ENCODE results near the gene METTL1. TPM values are rescaled to one million over a fixed set of nuclear protein-coding genes. Genes with fewer than 3 reads are reported as not detected.

METTL1 gene
- total RNA-seq, 1 donor = 8.6 TPM

DNA sequence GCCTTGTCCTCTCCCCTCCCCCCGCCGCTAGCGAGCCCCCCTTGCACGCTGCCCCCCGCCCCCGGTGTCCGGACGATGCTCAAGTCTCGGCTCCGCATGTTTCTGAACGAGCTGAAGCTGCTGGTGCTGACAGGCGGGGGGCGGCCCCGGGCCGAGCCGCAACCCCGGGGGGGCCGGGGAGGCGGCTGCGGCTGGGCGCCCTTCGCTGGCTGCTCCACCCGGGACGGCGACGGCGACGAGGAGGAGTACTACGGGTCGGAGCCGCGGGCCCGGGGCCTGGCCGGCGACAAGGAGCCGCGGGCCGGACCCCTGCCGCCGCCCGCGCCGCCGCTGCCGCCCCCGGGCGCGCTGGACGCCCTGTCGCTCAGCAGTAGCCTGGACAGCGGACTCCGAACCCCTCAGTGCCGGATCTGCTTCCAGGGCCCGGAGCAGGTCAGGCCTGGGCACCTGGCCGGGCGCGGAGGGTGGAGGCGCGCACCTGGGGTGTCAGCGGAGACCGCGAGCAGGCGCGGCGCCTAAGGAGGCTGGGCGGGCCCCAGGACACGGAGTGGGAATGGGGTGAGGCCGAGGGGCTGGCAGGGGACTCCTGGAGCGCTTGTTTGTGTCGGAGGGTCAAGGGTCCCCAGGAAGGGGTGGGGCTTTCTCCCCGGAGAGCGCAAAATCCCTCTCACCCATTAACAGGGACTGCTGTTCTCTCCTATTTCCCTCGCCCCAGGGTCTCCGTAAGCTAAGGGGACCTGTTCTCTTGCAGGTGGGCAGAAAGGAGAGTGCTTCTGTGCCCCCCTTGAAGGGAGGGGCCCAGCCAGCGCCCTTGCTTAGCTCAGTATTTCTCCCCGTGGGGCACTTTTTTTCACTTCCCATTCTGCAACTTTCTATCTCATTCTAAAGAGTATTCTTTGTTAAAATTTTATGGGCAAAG, 16.2 kb downstream of the METTL1 start:
- no peak for DNase-seq (ENCODE audit: low read depth in 2 of 3, low spot score in 2 of 3)

GRCh38 chr12:57755194-57755453, 16.8 kb downstream of the METTL1 start:
- no peak for DNase-seq (ENCODE audit: low read depth in 2 of 3, low spot score in 2 of 3)

GRCh38 chr12:57754411-57755193, 17.3 kb downstream of the METTL1 start, which contains the start of gene MARCHF9:
MARCHF9 (plus strand) TSS chr12:57755103; CDS start chr12:57755529, 426 bp downstream.
- DNase-seq (ENCODE audit: low read depth in 2 of 3, low spot score in 2 of 3) = peak; percentile 62 to 76 (median 64)

DNA sequence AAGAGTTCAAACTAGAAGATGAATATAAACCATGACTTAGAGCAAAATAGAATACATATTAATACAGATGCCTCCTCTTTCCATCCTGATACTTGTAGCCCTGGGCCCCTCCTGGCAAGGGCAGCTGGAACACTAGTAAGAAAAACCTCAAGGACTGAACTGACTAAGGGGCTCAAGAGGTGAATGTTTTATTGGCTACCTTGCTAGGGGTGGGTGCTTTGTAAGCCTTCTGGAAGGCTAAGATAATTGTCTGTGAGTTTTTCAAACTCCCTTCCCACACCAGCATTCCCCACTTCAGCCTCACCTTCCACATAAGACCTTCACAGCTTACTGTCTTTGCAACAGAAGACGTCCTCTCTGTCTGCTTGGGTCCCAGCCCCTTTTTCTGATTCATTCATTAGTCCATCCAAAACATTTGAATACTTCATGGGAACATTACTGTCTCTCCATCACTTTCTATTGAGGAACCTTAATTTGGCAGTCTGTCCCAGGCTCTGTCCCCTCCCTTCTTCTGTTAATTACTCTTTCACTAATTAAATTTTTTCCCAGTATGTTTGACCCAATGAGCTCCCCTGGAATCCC, 18.1 kb downstream of the METTL1 start:
- DNase-seq (ENCODE audit: low read depth in 2 of 3, low spot score in 2 of 3) = no peak

GRCh38 chr12:57752668-57753000, 19.3 kb downstream of the METTL1 start:
- no peak for DNase-seq (ENCODE audit: low read depth in 2 of 3, low spot score in 2 of 3)

DNA sequence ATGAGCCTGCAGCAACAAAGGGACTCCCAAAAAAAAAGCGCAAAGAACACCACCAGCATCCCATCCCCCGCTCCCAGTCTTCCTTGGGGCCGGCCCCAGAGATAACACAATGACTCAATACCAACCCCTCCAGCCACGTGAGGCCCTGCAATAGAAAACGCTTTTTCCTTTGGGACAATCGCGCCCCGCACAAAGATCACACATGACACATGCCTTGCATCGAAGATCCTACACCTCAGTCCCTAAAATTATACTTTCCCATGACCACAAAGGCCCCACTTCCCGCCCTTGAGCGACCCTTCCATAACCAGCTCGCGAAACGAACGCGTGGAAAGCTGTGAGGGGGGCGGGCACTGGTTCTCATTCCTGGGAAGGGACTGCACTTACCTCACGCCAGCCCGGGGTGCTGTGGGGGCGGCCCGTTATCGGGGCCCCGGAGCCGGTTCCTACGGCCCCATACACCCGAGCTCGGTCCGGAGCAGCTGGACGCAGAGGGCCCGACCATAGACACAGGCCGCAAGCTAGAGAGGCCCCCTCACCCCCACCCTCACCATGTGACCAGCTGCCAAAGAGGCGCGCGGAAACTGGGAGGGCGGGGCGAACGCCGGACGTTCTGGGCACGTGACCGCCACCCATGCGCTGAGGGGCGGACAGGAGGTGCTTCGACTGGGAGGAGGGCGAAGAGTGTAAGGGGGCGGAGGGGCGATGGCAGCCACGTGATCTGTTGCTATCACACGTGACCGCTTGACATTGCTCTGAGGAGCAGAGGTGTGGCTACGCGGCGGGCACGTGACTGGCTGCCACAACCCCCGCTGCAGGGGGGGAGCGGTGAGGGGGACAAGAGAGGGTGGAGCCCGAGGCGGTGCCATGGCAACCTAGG, 19.9 kb downstream of the METTL1 start, which contains the start of gene CDK4:
Gene CDK4, minus strand, starts transcription at position 523 of the 880 bp plus-strand sequence. CDS start 593 bp downstream, outside the sequence.
- DNase-seq (ENCODE audit: low read depth in 2 of 3, low spot score in 2 of 3) = peak; percentile 94 to 100 (median 100)

DNA sequence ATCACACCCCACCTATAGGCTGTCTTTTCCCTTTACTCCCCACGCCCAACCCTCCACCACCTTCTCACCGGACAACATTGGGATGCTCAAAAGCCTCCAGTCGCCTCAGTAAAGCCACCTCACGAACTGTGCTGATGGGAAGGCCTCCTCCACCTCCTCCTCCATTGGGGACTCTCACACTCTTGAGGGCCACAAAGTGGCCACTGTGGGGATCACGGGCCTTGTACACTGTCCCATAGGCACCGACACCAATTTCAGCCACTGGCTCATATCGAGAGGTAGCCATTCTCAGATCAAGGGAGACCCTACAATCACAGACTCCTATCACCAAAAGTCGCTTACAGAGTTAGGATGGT, 20.5 kb downstream of the METTL1 start:
- no peak for DNase-seq (ENCODE audit: low read depth in 2 of 3, low spot score in 2 of 3)

GRCh38 chr12:57750561-57751431, 21.1 kb downstream of the METTL1 start:
- DNase-seq (ENCODE audit: low read depth in 2 of 3, low spot score in 2 of 3) = no peak

DNA sequence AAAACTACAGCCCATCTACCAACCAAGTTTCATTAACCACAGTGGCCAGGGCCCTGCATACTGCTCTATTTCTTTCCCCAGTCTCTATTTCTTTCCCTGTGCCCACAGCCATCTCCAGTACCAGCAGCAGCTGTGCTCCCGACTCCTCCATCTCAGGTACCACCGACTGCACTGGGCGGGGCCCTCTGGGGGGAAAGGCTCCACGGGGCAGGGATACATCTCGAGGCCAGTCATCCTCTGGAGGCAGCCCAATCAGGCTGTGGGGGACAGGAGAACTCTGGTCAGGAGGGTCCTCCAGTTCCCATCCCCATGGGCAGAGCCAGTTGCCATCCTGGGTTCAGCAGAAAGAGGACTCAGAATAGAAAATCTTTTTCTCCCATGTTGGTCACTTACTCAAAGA, 22.8 kb downstream of the METTL1 start:
- no peak for DNase-seq (ENCODE audit: low read depth in 2 of 3, low spot score in 2 of 3)

- no peak for DNase-seq (ENCODE audit: low read depth in 2 of 3, low spot score in 2 of 3)
These were observed 25.9 kb downstream of the METTL1 start for GRCh38 chr12:57746025-57746424.

DNA sequence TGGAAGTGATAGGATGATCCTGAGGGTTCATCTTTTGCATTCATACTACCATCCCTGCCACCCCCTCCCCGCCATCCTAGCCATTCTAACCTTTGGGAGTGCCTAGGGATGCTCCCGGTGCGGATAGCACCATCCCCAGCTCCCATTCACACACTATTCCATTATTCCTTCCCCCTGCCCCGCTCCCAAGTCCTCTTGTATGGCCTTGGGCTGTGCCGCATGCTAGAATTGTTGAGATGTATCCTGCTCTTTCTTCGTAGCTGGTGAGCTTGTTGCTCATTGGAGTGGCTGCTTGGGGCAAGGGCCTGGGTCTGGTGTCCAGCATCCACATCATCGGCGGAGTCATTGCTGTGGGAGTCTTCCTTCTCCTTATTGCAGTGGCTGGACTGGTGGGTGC, 26.4 kb downstream of the METTL1 start:
- no peak for DNase-seq (ENCODE audit: low read depth in 2 of 3, low spot score in 2 of 3)

GRCh38 chr12:57744777-57745484, 27.0 kb downstream of the METTL1 start, which contains the start of gene TSPAN31:
TSPAN31 (plus strand) TSS chr12:57745039; CDS start chr12:57745155, 116 bp downstream.
- peak; percentile 85 to 99 (median 98) for DNase-seq (ENCODE audit: low read depth in 2 of 3, low spot score in 2 of 3)

GRCh38 chr12:57744194-57744776, 27.6 kb downstream of the METTL1 start:
- DNase-seq (ENCODE audit: low read depth in 2 of 3, low spot score in 2 of 3) = peak in 2 of 3 donors; percentile 91

DNA sequence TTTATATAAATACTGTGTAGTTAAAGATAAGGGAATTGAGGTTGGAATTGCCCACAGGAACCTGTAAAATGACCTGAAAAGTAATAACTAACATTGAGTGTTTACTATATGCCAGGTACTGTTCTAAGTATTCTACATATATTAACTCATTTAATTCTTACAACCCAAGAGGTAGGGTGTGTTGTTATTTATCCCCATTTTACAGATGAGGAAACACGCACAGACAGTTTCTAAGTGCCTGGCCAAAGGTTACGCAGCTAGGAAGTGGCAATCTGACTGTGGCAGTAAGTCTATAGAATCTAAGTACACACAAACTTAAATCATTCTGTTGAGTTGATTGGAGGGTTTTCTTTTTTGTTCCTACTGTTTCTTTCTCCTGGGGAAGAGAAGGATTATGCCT, 28.1 kb downstream of the METTL1 start:
- DNase-seq (ENCODE audit: low read depth in 2 of 3, low spot score in 2 of 3) = no peak

DNA sequence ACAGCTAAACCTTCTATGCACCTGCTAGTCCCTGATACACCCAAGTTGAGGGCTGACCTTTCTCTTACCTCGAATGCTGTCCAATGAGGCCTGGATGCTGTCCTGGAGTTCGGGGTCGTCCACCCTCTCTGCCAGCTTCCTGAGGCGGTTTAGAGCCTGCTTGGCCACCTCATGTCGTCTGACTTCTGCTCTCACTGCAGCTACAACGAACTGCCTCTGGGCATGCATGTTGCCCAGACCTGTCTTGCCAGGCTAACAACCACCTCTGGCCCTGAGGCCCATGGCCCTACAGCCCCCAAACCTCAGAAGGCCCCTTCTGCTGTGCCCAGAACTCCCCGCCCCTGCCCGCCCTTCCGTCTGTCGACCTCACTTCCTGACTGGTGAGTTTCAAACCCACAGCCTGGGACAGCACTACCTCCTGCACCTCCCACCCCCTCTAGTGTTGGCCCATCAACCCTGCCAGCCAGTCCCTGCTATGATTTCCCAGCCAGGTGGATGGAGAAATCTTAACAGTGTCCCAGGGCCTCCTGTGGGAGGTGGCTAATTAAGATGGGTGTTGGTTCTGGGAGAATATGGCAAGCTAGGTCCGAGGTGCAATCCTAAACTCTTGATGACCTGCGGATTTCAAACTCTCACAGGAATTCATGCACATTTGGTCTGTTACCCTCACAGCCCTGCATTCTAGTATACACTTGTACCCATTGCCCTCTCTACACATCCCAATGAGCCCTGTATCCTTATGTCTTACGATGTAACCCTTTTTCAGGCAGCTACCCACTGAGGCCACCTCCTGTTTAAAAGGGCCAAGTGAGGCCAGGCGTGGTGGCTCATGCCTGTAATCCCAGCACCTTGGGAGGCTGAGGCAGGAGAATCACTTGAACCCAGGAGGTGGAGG, 29.8 kb downstream of the METTL1 start:
- peak; percentile 50 to 81 (median 80) for DNase-seq (ENCODE audit: low read depth in 2 of 3, low spot score in 2 of 3)

- DNase-seq (ENCODE audit: low read depth in 2 of 3, low spot score in 2 of 3) = no peak
These were observed 30.5 kb downstream of the METTL1 start for GRCh38 chr12:57741413-57741789.

- peak; percentile 55 to 91 (median 84) for DNase-seq (ENCODE audit: low read depth in 2 of 3, low spot score in 2 of 3)
These were observed 31.1 kb downstream of the METTL1 start for GRCh38 chr12:57740656-57741412.
